Activated CD4-positive, alpha-beta T cell treated with anti-CD3 and anti-CD28 coated beads, Interleukin-2, amount 50 U/mL, for 16 hours (primary cell): ENCODE results near the gene MS4A2.
"Not testable (repeated sequence)": the region's sequence is repeated elsewhere in the genome, so short reads cannot be mapped to it uniquely, and the experiment has no call there.

ENCODE experiments used
- DNase-seq: peaks from one replicate; pipeline ENCODE4 v3.0.0-alpha.2; 2020

MS4A2 gene

DNA sequence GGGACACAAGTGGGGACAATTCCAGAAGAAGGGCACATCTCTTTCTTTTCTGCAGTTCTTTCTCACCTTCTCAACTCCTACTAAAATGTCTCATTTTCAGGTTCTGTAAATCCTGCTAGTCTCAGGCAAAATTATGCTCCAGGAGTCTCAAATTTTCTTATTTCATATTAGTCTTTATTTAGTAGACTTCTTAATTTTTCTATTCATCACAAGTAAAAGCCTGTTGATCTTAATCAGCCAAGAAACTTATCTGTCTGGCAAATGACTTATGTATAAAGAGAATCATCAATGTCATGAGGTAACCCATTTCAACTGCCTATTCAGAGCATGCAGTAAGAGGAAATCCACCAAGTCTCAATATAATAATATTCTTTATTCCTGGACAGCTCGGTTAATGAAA is at the start of gene MS4A2:
TSS of gene MS4A2 (plus strand) at position 301 of the 400 bp plus-strand sequence. CDS start 102 bp downstream, outside the sequence.
- no peak for DNase-seq

DNA sequence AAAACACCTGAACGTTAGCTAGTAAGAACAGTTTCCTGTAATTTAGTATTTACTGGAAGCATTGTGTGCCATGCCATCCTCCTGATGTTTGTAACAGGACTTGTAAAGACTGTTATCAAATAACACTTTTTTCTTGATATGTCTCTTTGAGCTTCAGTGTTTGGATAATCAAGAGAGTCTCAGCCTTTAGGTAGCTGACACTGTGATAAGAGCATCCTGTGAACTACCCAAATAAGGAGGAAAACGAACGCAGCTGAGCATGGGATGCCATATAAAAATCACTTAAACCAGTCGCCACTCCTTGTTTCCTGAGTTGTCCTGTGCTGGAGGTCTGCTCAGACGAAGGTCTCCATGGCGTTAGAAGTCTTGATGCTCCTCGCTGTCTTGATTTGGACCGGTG is 48.4 kb upstream of the MS4A2 start, which contains the start of gene OOSP2:
TSS of gene OOSP2 (plus strand) at position 301 of the 400 bp plus-strand sequence. CDS start at position 352, 51 bp downstream.
- no peak for DNase-seq

DNA sequence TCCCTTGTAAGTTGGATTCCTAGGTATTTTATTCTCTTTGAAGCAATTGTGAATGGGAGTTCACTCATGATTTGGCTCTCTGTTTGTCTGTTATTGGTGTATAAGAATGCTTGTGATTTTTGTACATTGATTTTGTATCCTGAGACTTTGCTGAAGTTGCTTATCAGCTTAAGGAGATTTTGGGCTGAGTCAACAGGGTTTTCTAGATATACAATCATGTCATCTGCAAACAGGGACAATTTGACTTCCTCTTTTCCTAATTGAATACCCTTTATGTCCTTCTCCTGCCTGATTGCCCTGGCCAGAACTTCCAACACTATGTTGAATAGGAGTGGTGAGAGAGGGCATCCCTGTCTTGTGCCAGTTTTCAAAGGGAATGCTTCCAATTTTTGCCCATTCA is 38.0 kb upstream of the MS4A2 start:
- DNase-seq = not testable (repeated sequence)

DNA sequence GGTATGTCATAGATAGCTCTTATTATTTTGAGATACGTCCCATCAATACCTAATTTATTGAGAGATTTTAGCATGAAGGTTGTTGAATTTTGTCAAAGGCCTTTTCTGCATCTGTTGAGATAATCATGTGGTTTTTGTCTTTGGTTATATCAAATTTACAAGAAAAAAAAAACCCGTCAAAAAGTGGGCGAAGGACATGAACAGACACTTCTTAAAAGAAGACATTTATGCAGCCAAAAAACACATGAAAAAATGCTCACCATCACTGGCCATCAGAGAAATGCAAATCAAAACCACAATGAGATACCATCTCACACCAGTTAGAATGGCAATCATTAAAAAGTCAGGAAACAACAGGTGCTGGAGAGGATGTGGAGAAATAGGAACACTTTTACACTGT is 37.6 kb upstream of the MS4A2 start:
- DNase-seq = not testable (repeated sequence)

DNA sequence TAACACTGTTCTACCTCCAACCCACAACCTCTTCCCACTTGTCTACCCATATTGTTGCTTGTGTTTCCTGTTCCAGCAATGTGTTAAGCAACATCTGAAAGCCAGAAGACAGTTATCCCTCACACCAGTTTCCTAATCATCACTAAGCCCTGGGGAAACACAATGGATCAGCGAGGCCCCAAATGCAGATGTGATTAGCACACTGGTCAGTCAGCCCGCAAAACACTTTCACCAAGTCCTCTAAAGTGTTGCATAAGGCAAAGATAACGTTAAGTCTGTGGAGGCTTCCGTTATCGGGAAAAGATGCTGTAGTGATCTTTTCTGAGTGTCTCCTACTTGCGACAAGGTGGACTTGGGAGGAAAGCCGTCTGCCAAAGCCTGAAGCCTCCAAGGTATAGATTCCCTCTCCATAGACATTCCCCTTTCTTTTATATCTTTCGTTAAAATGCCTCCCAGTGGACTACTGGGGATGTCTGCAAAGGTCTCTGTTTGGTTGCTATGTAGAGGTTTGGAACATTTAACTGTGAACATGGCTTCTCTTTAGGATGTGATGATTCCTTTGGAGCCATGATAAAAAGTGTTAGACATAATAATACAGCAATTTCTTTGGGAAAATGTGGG is 32.0 kb upstream of the MS4A2 start, which contains the start of gene MS4A3:
TSS of gene MS4A3 (plus strand) at position 317 of the 621 bp plus-strand sequence. CDS start 4,496 bp downstream, outside the sequence.
- no peak for DNase-seq

DNA sequence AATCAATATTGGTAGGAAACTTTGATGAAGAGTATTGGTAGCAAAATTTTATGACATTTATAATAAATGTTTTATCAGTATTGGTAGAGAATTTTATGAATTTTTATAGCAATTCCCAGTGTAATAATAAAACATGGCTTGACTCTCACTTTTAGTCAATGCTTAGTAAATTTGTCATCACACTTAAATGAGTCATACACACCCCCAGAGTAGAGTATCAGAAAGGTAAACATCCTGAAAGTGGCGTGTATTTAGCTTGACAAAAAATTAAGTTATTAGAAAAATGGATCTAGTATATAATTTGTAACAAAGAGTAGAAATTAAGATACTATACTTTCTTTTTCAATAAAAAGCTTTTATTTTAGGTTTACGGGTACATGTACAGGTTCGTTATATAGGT is 29.4 kb upstream of the MS4A2 start:
- DNase-seq = peak; percentile 18

DNA sequence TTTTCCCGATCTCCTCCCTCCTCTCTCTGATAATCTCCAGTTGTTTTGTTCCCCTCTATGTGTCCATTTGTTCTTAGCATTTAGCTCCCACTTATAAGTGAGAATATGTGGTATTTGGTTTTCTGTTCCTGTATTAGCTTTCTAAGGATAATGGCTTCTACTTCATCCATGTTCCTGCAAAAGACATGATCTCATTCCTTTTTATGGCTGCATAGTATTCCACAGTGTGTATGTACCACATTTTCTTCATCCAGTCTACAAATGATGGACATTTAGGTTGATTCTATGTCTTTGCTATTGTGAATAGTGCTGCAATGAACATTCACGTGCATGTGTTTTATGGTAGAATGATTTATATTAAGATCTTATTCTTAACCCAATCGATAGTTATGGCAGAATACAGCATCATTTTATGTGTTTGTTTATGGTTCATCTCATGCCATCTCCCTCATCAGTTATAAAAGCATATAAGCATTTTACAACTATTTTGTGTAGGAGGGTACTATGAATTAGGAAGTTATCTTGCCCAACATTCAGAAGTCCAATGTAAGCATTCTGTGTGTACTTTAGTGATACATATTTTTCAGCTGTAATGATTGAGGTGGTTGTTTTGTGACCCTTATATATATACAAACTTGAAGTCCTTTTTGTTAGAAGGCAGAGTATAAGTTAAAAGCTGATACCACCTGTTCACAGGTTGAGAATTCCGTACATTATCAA is 28.8 kb upstream of the MS4A2 start:
- DNase-seq = no peak

DNA sequence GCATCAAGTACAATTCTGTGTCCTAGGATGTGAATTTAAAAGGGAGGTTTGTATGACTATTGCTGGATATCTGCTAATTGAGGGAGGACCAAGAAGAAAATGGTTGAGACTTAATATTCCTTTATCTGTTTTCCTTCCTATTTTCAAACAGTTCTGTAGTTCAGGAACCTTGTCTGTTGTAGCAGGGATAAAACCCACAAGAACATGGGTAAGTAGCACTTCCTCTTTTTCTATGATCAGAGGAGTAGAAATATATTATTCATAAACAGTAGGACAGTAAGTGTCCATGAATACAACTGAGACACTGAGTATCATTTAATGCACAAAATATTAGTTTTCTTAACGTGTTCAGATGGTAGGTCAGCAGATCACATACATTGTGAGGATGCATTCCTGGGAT is 24.4 kb upstream of the MS4A2 start:
- no peak for DNase-seq

DNA sequence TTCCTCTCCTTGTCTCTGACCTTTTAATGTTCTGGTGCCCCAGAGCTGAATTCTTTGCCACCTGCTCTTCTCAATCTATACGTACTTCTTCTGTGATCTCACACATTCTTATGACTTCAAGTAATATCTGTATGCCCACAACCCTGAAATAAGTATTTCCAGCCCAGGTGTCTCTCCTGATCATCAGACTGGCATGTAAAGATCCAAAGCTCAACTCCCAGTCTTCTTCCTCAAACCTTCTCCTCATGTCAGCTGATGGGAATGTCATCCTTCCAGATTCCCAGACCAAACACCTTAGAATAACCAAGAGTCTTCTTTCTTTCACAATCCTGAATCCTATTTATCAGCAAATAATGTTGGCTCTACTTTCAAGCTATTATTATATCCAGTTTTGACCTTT is 22.7 kb upstream of the MS4A2 start:
- DNase-seq = no peak

DNA sequence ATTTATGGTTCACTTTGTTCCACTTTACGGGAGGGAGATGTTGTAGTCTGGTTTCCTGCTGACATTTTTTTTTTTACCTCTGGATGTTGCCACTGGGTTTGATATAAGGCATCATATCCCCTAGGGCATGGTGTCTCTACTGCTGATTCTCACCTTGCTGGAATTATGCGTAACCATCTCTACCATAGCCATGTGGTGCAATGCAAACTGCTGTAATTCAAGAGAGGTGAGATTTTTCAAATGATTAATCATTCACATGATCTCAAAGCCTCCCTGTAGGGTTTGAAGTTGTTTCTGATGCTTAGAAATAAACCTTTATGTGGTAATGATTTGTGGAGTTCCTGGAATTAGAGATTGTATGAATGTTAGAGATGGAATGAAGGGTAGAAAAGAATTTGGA is 19.0 kb upstream of the MS4A2 start:
- DNase-seq = no peak

DNA sequence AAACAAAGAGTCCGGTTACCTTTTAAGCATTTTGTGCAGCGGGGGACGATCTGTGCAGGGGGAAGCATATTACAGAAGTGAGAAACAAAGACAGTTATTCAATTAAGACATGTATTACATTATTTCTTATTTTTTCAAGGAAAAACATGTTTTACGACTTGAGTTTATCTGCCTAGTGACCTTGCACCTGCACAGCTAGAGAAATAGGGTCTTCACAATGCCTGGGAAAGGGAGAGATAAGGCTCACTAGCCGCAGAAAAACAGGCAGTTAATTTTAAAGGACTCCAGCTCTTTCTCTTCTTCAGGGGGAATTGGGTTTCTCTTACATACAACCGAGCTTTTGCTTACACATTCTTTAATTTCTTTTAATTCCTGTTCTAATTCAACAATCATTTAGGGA is 16.8 kb upstream of the MS4A2 start:
- not testable (repeated sequence) for DNase-seq

DNA sequence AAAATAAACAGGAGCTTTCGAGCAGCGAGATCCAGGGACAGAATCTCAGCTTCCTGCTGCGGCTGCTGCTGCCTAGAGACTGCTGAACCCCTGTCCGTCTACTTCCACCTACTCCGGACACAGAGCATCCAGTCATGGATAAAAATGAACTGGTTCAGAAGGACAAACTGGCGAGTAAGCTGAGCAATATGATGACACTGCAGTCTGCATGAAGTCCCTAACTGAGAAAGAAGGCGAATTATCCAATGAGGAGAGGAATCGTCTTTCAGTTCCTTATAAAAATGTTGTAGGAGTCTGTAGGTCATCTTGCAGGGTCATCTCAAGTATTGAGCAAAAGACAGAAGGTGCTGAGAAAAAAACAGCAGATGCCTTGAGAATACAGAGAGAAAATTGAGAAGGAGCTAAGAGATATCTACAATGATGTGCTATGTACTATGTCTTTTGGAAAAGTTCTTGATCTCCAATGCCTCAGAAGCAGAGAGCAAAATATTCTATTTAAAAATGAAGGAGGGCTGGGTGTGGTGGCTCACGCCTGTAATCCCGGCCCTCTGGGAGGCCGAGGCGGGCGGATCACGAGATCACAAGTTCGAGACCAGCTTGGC is 11.1 kb upstream of the MS4A2 start:
- no peak for DNase-seq

DNA sequence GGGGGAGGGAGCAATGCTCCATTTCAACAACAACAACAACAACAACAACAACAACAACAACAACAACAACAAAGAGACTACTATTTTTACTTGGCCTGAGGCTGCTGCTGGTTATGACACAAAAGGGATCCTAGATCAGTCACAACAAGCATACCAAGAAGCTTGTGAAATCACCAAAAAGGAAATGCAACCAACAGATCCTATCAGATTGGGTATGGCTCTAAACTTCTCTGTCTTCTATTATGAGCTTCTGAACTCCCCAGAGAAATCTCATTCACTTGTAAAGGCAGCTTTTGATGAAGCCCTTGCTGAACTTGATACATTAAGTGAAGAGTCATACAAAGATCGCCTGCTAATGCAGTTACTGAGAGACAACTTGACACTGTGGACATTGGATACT is 10.5 kb upstream of the MS4A2 start:
- no peak for DNase-seq

DNA sequence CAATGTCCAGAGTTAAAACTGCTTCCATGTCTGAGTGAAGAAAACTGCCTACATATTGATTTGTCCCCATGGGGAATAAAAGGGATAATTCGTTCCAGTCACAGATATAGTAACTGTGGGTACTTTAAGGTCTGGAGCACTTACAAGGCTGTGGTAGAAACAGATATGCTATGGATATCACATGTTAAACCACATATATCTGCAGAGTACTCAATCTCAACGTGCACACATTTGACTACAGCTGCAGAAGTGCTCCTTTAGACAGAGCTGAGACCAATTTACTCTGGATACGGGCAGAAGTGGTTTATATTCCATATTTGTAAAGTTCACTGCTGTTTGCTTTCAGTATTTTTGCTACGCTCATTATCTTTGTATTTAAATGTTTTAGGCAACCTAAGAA is 9.7 kb upstream of the MS4A2 start:
- DNase-seq = no peak

DNA sequence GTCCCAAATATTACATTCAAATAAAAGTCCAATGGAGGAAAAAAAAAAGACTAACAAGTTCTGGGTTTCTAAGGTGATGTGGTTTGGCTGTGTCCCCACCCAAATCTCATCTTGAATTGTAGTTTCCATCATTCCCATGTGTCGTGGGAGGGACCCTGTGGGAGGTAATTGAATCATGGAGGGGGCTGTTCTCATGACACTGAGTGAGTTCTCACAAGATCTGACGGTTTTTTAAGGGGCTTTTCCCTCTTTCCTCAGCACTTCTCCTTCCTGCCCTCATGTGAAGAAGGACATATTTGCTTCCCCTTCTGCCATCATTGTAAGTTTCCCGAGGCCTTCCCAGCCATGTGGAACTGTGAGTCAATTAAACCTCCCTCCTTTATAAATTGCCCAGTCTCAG is 7.9 kb upstream of the MS4A2 start:
- no peak for DNase-seq

DNA sequence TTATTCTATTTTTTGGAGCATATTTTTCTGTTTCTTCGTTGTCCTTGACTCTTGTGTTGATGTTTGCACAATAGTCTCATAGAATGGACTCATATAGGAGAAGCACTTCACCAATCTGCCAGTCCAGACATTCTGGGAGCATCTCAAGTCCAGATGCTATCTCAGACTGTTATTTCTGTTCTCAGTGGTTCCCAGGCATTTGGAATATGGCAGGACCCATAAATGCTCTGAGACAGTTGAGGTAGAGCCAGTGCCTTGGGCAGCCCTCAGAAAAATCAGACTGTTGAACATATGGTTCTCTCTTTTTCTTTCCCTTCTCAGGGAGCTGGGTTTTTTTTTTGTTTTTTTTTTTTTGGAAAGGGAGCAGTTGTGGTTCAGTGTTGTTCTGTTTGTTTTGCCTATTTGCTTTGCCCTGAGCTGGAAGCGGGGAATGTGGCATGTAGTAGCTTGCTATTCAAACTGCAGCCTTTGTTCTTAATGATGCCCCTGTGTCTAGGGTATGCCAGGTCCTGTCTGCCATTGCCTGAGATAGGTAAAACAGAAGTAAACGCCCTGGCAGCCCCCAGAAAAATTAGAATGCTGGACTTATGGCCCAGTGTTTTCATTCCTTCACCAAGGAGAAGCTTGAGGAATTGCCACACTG is 3.7 kb upstream of the MS4A2 start:
- no peak for DNase-seq

DNA sequence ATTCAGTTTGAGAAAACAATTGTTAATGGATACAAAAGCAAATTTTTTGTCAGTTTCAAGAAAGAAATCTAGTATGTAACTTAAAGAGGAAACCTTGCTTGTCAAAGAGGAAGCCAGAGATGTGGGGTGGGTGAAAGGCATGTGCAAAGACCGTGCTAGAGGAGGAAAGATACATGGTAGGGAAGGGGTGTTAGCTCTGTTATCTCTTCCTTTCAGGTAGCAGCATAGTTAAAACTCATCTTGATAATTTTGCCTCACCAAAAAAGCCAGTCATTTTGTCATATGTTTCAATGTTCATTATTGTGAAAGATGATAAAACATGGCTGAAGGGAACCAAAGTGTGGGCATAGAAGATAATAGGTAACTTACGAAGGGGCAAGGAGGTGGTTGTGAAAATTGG is 2.6 kb upstream of the MS4A2 start:
- DNase-seq = no peak

DNA sequence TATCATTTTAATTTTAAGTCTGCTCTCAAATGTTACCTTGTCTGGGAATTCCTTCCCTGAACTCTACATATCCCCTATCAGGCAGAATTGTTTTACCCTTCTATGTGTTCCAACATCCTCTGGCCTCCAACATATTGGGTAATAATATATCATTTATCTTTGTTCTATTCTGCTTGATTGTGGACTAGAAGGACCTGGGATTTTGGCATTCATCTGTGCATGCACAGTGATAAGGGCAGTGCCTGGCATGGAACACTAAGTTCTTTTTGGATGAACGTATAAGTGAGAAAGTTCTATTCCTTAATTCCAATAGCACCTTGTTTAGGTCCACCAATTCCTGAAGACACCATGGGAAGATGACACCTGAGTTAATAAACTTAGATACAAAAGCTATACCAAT is 1.2 kb upstream of the MS4A2 start:
- DNase-seq = no peak

DNA sequence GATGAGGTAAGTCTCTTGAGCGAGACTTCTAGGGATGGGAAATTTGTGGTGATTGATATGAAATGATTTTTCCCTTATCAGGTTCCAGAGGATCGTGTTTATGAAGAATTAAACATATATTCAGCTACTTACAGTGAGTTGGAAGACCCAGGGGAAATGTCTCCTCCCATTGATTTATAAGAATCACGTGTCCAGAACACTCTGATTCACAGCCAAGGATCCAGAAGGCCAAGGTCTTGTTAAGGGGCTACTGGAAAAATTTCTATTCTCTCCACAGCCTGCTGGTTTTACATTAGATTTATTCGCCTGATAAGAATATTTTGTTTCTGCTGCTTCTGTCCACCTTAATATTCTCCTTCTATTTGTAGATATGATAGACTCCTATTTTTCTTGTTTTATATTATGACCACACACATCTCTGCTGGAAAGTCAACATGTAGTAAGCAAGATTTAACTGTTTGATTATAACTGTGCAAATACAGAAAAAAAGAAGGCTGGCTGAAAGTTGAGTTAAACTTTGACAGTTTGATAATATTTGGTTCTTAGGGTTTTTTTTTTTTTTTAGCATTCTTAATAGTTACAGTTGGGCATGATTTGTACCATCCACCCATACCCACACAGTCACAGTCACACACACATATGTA is 7.1 kb downstream of the MS4A2 start:
- DNase-seq = no peak

DNA sequence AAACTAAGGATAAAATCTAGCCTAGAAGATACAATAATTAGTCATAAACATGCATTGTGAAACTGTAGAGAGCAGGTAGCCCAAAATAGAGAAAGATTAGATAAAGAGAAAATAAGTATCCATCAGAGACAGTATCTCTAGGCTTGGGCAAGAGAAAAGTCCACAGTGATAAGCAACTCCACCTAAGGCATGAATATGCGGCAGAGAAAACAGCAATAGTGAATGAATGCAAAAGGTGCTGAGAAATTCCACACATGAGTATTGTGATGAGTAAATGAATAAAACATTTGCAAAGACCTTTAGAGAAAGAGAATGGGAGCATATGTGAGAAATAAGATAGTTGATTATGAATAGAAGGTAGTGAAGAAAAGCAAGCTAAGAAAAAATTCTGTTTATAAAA is 8.7 kb downstream of the MS4A2 start:
- DNase-seq = no peak

DNA sequence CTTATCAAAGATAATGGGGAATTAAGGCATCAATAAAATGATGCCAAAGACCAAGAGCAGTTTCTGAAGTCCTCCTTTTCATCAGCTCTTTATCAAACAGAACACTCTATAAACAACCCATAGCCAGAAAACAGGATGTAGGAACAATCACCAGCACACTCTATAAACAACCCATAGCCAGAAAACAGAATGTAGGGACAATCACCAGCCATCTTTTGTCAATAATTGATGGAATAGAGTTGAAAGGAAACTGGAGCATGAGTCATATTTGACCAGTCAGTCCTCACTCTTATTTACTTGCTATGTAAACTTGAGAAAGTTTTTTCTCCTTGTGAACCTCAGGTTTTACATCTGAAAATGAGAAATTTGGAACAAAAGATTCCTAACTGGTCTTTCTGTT is 10.0 kb downstream of the MS4A2 start:
- no peak for DNase-seq

DNA sequence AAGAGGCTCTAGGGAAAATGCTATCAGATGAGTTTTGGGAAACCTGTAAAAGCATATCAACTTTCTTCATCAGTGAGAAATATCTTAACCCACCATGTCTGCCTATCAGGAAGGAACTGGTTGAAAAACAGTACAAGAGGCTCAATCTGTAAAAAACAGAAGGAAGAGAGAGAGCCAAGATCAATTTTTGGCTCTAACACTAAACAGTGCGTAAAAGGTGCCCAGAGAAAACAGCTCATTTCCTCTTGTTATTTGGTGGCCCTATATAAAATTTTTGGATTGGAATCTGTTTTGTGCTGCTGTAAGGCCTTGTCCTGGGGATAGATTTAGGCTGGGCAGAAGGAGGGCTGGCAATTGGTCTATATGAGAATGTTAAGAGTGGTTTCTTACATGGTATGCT is 12.1 kb downstream of the MS4A2 start:
- DNase-seq = no peak

DNA sequence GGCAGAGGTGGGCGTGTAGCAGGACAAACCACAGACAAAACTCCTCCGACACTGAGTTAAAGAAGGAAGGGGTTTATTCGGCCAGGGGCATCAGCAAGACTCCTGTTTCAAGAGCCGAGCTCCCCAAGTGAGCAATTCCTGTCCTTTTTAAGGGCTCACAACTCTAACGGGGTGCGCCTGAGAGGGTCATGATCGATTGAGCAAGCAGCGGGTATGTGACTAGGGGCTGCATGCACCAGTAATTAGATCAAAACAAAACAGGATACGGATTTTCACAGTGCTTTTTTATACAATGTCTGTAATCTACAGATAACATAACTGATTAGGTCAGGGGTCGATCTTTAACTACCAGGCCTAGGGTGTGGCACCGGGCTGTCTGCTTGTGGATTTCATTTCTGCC is 12.9 kb downstream of the MS4A2 start:
- DNase-seq = not testable (repeated sequence)
